Measurements from ENCODE around the gene NPIPA5.

GRCh38 chr16:15401972-15402371, 23.9 kb upstream of the NPIPA5 start:
- TF ChIP-seq, protein P1, sequence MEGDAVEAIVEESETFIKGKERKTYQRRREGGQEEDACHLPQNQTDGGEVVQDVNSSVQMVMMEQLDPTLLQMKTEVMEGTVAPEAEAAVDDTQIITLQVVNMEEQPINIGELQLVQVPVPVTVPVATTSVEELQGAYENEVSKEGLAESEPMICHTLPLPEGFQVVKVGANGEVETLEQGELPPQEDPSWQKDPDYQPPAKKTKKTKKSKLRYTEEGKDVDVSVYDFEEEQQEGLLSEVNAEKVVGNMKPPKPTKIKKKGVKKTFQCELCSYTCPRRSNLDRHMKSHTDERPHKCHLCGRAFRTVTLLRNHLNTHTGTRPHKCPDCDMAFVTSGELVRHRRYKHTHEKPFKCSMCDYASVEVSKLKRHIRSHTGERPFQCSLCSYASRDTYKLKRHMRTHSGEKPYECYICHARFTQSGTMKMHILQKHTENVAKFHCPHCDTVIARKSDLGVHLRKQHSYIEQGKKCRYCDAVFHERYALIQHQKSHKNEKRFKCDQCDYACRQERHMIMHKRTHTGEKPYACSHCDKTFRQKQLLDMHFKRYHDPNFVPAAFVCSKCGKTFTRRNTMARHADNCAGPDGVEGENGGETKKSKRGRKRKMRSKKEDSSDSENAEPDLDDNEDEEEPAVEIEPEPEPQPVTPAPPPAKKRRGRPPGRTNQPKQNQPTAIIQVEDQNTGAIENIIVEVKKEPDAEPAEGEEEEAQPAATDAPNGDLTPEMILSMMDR (IDR thresholded peaks at IDR 0.05), result no peak
- no peak for TF ChIP-seq EP300 (IDR thresholded peaks at IDR 0.05)

Data from tibial nerve (tissue), 4 donors.